Heart left ventricle (tissue), 16 donors: ENCODE measurements around the gene SIGLECL1. TPM values are rescaled to one million over a fixed set of nuclear protein-coding genes. Genes with fewer than 3 reads are reported as not detected.

Experiments used
- ATAC-seq, 4 donors: fragments of 200-7000 bp; cut with Tn5 transposase; one replicate each; pipeline ENCODE4 v1.9.1; 2020 to 2022; ENCODE audit warnings: moderate library complexity in 4 of 4, mild to moderate bottlenecking in 3 of 4, moderate number of reproducible peaks in 1 of 4
- DNase-seq, 5 donors: peaks; one replicate each; pipeline ENCODE4 v3.0.0-alpha.2; 2020
- H3K27ac ChIP-seq, 12 donors: fragments of 200-600 bp; sonication (generic) in 4 of 12; one replicate each; pipeline versions ENCODE4 v1.5.0 to v1.8.0; 2016 to 2022; ENCODE audit warnings: mild to moderate bottlenecking in 2 of 12
- H3K27me3 ChIP-seq, 9 donors: fragments of 200-600 bp; sonication (generic) in 2 of 9; one replicate each; pipeline versions ENCODE4 v1.5.1 to v1.8.0; 2016 to 2022; ENCODE audit warnings: mild to moderate bottlenecking in 3 of 9
- H3K36me3 ChIP-seq, 9 donors: fragments of 200-600 bp; sonication (generic) in 2 of 9; one replicate each; pipeline versions ENCODE4 v1.5.0 to v1.8.0; 2018 to 2022; ENCODE audit warnings: mild to moderate bottlenecking in 2 of 9
- H3K4me1 ChIP-seq, 12 donors: fragments of 200-600 bp; sonication (generic) in 4 of 12; one replicate each; pipeline versions ENCODE4 v1.5.0 to v1.8.0; 2016 to 2022; ENCODE audit warnings: mild to moderate bottlenecking in 3 of 12
- H3K4me3 ChIP-seq, 12 donors: fragments of 200-600 bp; sonication (generic) in 4 of 12; one replicate each; pipeline versions ENCODE4 v1.5.0 to v1.8.0; 2017 to 2022; ENCODE audit warnings: mild to moderate bottlenecking in 9 of 12, moderate library complexity in 4 of 12
- H3K9me3 ChIP-seq, 12 donors: fragments of 200-600 bp; sonication (generic) in 4 of 12; one replicate each; pipeline versions ENCODE4 v1.5.0 to v1.8.0; 2016 to 2022; ENCODE audit warnings: mild to moderate bottlenecking in 1 of 12
- POLR2A ChIP-seq, 2 donors: fragments of 450-650 bp; IDR thresholded peaks; one replicate each; pipeline ENCODE4 v1.6.1; 2017; ENCODE audit warnings: antibody characterized with exemption in 2 of 2, mild to moderate bottlenecking in 2 of 2, moderate library complexity in 2 of 2
- WGBS, 4 donors: extraction: QIAGEN DNeasy Blood & Tissue Kit in 2 of 4; methylation state at CpG; one replicate each; pipeline versions ENCODE4 v1.1.5 to v1.1.7; 2013 to 2018; 5-methylcytosine and 5-hydroxymethylcytosine counted together
- intact Hi-C, 10 donors: fragments of 100-400 bp; cut with DNase I; formaldehyde crosslinking; loops; one replicate each; pipeline versions ENCODE4 v1.11.1 to v1.14.2; 2022
- polyA plus RNA-seq, 2 donors: library from polyadenylated mRNA; stranded (reverse); fragments of 200-250 nt; gene quantifications; one replicate each; pipeline ENCODE4 v1.2.3, GENCODE V29; 2013
- total RNA-seq, 9 donors: library from RNA; depleted of rRNA in 2 of 9; stranded (reverse); fragments of >200 nt in 2 of 9; fragmentation: NEBNext Ultra II Directional in 3 of 9; extraction: Animal tissue kit (Norgen Biotek cat#: 25700) in 3 of 9; gene quantifications; one replicate each; pipeline versions ENCODE4 v1.1.0 to v1.2.4, GENCODE V29; 2016 to 2023
- TF ChIP-seq, protein P1 (sequence below), 12 donors: fragments of 200-600 bp; sonication (generic) in 4 of 12; IDR thresholded peaks; one replicate each; pipeline versions ENCODE4 v1.5.0 to v1.8.0; 2018 to 2022; ENCODE audit warnings: antibody characterized with exemption in 12 of 12, mild to moderate bottlenecking in 5 of 12
- donor health status: ischemic (EF 13 %, LVEDD 7.1; RV severe dilation, severe dysfunction).
- donor health status: healthy with polysubstance abuse.
- donor health status: DM: no; HTN: yes; CAD: no.
- donor health status: DM: no; HTN: no; CAD: no.
- donor health status: ischemic (EF 25% LVEDD 6.9; RV normal size, moderate dysfunction).
- donor health status: ischemic (EF 25% LVEDD 5.7; RV mildly dilated, moderate dysfunction).
- donor health status: healthy.
- donor health status: DM: yes; HTN: yes; CAD: no.
- donor health status: ischemic (EF 35%, LVEDD 5.7; RV mildly dilated, moderate dysfunction).
- donor health status: nonischemic (EF 11% LVEDD 7.7; RV severe dilation, severe dysfunction).
- donor health status: DM: yes; HTN: yes; CAD: no.
- donor health status: PGD.
- donor health status: ischemic (EF 29% LVEDD 5.4; RV normal size, mild dysfunction).
- donor health status: nonischemic (EF 23%, LVEDD 6.1; RV moderate dilation, normal function).

Gene SIGLECL1
- total and polyA plus RNA-seq, 11 donors = not detected

DNA sequence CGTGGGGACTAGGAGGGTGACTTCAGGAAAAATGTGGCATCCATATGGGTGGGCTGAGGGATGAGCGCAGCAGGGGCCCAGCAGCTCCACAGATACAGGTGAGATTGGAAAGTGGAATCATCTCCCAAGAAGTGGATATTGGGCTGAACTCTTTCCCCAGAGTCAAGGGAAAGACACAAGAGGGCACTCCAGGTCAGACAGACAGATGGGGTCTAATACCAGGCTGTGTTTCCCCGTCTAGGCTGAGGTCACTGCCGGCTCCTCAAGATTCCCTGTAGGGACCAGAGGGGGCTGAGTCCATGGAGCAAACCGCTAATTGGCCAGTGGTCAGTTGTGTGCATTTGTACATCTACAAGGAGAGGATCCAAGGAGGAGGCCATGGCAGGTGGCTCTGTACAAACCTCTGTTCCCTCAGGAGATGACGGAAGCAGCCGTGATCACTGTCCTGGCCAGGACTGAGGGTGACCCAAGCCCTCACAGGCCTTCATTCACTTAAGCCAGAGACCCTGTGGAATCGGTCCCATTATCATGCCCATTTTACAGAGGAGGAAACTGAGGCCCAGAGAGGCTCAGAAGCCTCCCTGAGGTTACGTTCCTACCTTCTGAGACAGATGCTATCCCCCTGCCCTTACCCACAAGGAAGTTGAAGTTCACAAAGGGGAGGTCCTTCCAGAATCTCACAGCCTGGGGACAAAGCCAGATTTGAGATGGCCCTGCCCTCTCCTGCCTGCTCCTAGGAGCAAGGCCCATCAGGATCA lies 45.6 kb downstream of the SIGLECL1 start:
- no peak for DNase-seq
- intact Hi-C loops = no loop called here
- no peak for ATAC-seq
- peaks cover 0 to 60% (median 7%) of the 10 kb centered on the region in 9 donors for H3K27me3 ChIP-seq
- H3K4me1 ChIP-seq = no peaks in the 10 kb centered on the region
- H3K36me3 ChIP-seq = no peaks in the 10 kb centered on the region
- no peak overlapping the region for H3K4me3 ChIP-seq
- 46 to 54% (median 50%) methylated on average over 7 to 9 of the region's 9 CpGs for WGBS, 4 donors
- no peaks in the 10 kb centered on the region for H3K9me3 ChIP-seq
- H3K27ac ChIP-seq = no peak overlapping the region
- TF ChIP-seq, protein P1, sequence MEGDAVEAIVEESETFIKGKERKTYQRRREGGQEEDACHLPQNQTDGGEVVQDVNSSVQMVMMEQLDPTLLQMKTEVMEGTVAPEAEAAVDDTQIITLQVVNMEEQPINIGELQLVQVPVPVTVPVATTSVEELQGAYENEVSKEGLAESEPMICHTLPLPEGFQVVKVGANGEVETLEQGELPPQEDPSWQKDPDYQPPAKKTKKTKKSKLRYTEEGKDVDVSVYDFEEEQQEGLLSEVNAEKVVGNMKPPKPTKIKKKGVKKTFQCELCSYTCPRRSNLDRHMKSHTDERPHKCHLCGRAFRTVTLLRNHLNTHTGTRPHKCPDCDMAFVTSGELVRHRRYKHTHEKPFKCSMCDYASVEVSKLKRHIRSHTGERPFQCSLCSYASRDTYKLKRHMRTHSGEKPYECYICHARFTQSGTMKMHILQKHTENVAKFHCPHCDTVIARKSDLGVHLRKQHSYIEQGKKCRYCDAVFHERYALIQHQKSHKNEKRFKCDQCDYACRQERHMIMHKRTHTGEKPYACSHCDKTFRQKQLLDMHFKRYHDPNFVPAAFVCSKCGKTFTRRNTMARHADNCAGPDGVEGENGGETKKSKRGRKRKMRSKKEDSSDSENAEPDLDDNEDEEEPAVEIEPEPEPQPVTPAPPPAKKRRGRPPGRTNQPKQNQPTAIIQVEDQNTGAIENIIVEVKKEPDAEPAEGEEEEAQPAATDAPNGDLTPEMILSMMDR (IDR thresholded peaks at IDR 0.05) = no peak
- TF ChIP-seq POLR2A (IDR thresholded peaks at IDR 0.05) = no peak

- ATAC-seq (no peak), DNase-seq (no peak)
- Histone ChIP-seq H3K9me3 (peaks cover 0 to 6% (median 0%) of the 10 kb centered on the region in 12 donors), H3K27ac (no peak overlapping the region), H3K36me3 (no peaks in the 10 kb centered on the region), H3K4me1 (no peaks in the 10 kb centered on the region), H3K27me3 (peaks cover 0 to 55% (median 7%) of the 10 kb centered on the region in 9 donors), H3K4me3 (no peak overlapping the region)
- intact Hi-C loops = no loop called here
- no peak for TF ChIP-seq POLR2A (IDR thresholded peaks at IDR 0.05)
- TF ChIP-seq, protein P1 (IDR thresholded peaks at IDR 0.05) = no peak
- 64 to 78% (median 73%) methylated on average over 5 of the region's 5 CpGs for WGBS, 4 donors
These were observed 46.5 kb downstream of the SIGLECL1 start for GRCh38 chr19:51297406-51297805.

DNA sequence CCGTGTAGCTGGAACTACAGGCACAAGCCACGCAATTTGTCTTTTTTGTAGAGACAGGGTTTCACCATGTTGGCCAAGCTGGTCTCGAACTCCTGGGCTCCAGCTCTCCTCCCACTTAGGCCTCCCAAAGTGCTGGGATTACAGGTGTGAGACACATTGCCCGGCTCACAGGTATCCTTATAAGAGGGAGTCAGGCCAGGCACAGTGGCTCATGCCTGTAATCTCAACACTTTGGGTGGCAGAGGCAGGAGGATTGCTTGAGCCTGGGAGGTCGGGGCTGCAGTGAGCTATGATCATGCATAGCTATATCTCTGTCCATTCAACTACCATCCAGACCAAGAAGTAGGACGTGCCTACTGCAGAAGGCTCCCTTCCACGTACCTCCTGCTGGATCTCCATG lies 50.4 kb downstream of the SIGLECL1 start:
- intact Hi-C loops = no loop called here
- no peak overlapping the region for H3K4me3 ChIP-seq
- ATAC-seq (no peak), DNase-seq (no peak)
- no peak overlapping the region for H3K27ac ChIP-seq
- peaks cover 0 to 33% (median 13%) of the 10 kb centered on the region in 12 donors for H3K9me3 ChIP-seq
- TF ChIP-seq, protein P1 (IDR thresholded peaks at IDR 0.05) = no peak
- TF ChIP-seq POLR2A (IDR thresholded peaks at IDR 0.05) = no peak
- H3K36me3 ChIP-seq = no peaks in the 10 kb centered on the region
- H3K27me3 ChIP-seq = peaks cover 0 to 24% (median 0%) of the 10 kb centered on the region in 9 donors
- 68 to 76% (median 73%) methylated on average over 7 of the region's 7 CpGs for WGBS, 4 donors
- H3K4me1 ChIP-seq = no peaks in the 10 kb centered on the region

GRCh38 chr19:51305479-51305878 lies 54.6 kb downstream of the SIGLECL1 start:
- DNase-seq (no peak), ATAC-seq (no peak)
- Histone ChIP-seq H3K4me1 (no peaks in the 10 kb centered on the region), H3K36me3 (no peaks in the 10 kb centered on the region), H3K9me3 (peaks cover 0 to 48% (median 25%) of the 10 kb centered on the region in 12 donors), H3K27me3 (peaks cover 0 to 42% (median 20%) of the 10 kb centered on the region in 9 donors), H3K27ac (no peak overlapping the region), H3K4me3 (no peak overlapping the region)
- WGBS, 4 donors = 68 to 91% (median 78%) methylated on average over 3 of the region's 3 CpGs
- intact Hi-C loops = no loop called here
- no peak for TF ChIP-seq POLR2A (IDR thresholded peaks at IDR 0.05)
- TF ChIP-seq, protein P1 (IDR thresholded peaks at IDR 0.05) = no peak
